COR-L47 (cell line): ENCODE results near the gene CSHL1.
A peak's percentile ranks its signal among the peaks of the same experiment; 100 is the strongest.

ENCODE experiments used
- DNase-seq: peaks from one replicate; lab custom pipeline; 2025; lab: John Stamatoyannopoulos, UW

The CSHL1 gene

GRCh38 chr17:63911041-63911635 is at the start of gene CSHL1:
TSS of gene CSHL1 (minus strand) at chr17:63911258. CDS start at chr17:63911196, 62 bp downstream.
- DNase-seq: no peak

DNA sequence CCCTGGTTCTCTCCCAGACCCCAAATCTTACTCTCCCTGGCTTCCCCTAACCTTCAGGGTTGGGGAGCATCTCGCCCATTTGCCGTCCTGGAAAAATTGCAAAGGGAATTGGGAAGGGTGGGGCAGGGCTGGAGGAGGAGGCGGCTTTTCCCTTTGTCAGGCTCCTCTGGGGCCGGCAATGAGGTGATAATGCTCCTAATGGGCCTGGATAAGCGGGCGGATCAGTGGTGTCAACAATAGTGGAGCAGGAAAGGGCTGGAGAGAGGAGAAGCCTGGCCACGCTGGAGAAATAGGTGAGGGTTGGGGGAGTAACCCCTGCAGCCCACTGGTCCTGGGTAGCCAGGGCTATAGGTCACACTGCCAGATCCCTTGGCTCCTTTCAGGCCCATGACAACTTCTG is 49.4 kb upstream of the CSHL1 start:
- no peak for DNase-seq

DNA sequence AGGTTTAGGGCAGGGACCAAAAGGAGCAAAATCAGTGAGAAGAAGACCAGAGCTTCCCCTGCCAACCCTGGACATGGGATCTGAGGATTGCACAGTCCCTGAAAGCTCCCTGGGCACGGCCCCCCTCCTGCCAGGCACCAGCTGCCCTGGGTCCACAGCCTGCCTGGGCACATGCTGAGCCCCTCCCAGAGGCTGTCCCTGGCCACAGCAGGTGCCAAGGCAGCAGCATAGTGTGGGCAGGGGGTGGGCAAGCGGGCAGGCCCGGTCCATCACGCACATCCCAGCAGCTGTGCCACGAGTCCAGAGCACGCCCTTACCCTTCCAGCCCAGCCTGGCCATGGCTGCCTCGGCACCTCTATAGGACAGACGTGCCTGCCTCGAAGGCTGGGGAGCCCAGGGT is 48.9 kb upstream of the CSHL1 start:
- DNase-seq: peak; percentile 59

DNA sequence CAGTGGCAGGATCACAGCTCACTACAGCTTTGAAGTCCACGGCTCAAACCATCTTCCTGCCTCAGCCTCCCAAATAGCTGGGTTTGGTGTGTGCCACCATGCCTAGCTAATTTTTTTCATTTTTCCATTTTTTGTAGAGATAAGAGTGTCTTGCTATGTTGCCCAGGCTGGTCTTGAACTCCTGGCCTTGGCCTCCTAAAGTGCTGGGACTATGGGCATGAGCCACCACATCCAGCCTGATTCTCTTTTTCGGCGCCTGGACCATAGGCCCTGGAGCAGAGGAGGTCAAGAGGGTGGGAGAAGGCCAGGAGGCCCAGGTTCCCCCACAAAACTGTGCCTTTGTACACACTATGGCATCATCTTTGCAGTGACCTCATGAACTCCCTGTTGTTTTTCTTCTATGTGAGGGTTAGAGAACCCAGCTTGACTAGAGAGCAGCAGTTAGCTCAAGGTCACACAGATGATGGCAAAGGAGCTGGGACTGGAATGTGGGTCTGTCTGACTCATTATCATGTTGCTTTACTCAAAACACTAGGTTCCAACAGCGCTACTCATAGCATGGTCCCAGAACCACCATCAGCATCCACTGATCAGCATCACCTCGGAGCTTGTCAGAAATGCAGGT is 45.4 kb upstream of the CSHL1 start:
- DNase-seq: no peak

GRCh38 chr17:63955791-63956190 is 44.7 kb upstream of the CSHL1 start:
- no peak for DNase-seq

DNA sequence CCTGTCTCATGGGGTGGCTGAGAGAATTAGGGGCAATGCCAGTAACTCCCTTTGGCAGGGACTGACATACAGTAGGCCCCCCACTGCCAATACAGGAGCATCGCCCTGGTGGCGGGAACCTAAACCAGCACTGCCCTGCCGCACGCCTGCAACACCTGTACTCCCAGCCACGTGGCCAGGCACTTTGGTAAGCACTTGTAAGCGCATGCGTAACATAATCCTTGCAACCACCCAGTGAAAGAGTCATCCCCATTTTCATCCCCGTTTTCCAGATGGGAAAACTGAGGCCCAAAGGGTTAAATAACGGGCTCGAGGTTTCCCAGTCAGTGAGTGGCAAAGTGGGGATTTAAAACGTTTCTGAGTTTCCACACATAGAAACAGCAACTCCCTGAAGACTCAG is 44.2 kb upstream of the CSHL1 start:
- no peak for DNase-seq

GRCh38 chr17:63954402-63955063 is 43.5 kb upstream of the CSHL1 start:
- DNase-seq: peak; percentile 37

DNA sequence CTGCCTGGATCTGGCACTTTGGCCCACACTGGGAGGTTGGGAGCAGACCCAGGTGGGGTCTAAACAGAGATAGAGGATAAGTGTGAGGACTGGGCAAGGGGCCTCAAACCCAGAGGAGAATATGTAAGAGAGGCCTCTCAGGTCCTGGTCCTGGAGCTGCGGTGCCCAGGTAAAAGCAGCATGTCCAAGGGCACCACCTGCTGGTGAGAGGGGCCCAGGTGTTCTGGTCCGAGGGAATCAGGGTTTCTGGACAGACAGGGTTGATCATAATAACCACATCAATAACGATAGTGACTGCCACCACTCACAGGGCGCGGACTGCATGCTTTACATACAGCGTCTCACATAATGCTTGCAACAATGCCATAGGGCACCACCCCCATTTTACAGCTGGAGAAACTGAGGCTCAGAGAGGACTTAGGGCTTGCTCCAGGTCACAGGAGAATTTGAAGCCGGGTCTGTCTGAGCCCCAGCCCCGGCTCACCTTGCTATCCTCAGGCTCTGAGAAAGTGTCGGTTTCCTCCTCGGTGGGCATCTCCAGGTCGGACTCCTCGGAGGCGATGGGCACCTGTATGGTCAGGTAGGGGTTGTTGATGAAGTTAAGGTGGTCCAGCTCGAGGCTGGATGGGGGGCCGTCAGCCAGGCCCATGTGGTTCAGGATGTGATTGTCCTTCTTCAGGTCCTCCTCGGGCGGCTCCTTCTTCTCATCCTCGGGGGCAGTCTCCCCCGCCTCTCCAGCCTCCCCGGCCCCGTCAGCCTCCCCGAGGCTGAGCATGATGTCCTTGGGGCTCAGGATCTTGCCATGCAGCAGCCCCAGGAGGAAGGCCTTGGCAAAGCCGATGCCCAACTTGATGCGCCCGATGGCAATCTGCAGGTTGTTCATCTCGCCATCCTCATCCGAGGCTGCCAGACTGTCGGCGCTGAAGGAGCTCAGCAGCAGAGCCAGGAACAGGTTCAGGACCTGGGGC is 40.2 kb upstream of the CSHL1 start:
- DNase-seq: no peak

DNA sequence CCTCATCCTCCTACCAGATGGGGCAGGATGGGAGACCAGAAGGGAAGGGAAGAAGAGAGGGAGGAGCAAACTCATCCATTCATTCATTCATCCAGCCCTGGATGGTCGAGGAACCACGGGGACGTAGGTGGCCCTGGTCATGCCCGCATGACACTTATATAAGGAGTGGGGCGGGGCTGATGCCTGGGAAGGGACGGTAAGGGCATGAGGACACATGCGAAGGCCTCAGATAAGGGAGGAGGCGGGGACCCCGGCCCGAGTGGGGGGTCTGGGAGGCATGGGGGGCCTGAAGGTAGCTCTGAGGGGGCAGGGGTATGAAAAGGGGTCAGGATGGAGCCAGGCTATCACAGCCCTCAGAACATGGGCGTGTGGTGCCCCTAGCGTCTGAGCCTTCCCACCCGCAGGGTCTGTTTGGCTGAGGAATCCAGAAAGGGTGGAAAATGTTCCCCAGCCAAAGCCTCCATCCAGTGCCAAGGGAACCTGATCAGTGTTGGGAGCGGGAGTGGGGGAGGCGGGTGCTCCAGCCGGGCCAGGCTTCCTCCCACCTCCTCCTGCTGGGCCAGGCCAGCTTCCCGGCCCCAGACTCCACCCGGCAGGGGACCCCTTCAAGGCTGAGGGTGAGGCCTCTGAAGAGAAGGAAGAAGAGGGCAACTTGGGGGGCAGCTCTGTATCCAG is 38.7 kb upstream of the CSHL1 start:
- no peak for DNase-seq

- DNase-seq: no peak
Measured at GRCh38 chr17:63948521-63948920, 37.5 kb upstream of the CSHL1 start.

DNA sequence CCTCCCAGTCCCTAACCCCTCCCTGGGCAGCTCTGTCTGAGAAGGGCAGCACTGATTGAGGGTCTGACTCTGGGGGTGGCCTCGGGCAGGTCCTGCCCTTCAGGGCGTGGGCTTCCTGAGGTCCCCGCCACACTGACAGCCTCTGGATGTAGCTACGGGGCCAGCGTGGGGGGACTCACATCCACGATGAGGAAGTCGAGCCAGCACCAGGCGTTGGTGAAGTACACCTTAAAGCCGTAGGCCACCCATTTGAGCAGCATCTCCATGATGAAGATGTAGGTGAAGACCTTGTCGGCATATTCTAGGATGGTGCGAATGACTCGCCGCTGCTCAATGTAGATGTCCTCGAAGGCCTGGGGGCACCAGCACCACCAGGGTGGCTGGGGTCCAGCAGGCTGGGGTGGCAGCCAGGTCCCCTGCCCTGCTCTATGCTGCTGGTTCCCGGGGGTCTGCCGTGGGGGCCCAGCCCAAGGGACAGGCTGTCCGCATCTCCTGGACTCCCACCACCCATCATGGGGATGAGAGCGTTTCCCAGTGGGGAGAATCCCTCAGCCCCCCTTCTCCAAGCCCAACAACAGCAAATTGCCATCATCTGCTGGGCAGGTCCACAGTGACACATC is 36.8 kb upstream of the CSHL1 start:
- no peak for DNase-seq

GRCh38 chr17:63946440-63947363 is 35.6 kb upstream of the CSHL1 start:
- peak; percentile 28 for DNase-seq

DNA sequence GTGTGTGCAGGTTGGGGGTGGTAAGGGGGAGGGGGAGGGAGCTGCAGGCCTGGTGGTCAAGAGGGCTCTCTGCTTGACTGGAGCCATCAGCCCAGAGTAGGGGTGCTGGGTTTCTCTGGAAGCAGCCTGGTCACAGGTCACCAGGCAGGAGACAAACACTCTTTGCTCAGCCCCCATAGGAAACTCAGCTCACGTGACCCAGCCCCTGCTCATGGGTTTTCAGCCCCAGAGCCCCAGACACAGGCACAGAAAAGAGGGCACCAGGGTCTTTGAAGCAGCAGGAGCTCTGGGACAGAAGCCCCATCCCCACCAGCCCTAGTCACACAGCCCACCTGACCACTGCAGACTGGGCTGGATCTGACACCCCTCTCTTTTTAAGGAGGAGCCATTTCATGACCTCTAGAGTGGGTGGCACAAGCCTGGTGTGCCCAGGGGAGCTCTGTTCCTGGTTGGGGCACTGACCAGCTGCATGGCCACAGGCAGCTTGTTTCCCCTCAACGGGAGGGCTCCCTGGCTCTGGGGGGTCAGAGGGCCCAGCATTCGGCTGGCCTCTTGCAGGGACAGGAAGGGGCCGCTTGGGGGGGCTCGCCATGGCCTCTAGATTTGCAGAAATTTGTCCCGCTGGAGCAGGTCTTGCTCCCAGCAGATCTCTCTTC is 34.9 kb upstream of the CSHL1 start:
- DNase-seq: no peak

DNA sequence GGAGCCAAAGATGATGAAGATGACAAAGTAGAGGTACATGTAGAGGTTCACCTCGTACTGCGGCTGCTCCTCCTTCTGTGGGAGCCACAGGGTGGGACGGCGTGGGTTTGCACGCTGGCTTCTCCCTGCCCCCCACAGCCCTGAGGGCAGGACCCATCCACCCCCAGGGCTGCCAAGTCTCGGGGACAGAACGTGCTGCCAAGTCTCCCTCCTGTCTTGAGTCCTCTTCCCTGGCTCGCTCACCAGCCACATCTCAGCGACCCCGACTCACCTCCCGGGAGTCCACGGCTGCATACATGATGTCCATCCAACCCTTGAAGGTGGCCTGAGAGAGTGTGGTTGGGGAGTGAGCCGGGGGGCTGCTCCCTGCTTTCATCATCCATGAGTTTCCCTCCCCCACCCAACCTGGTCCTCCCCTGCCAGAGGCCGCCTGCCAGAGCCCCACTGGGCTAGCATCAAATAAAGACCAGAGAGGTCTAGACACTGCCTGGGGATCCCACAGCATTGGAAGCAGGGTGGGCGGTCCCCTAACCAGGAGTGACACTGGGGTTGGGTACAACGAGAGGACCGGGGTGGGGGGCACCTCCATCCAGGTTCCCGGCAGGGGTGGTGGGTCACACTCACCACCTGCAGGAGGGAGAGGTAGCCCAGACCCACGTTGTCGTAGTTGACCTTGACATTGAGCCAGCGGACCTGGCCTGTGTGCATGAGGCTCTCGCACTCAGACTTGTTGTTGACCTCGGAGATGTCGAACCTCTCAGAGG is 33.9 kb upstream of the CSHL1 start:
- DNase-seq: no peak

DNA sequence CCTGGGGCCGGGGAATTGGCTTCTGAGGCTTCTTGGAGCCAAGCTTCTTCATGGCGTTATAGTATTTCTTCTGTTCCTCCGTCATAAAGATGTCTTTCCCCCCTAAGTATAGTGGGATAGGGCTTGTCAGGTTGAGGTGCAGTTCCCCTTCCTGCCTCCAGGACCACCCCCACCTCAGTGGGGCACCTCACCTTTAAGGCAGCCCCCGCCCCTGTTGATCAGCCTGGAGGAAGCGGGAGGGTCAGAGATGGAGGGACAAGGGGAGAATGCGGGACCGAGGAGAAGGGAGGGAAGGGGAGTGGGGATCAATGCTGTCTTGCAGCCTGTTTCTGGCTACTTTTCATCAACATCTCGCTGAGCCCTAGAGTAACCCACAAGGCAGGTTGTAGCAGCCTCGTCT is 32.7 kb upstream of the CSHL1 start:
- DNase-seq: no peak

- DNase-seq: no peak
Measured at GRCh38 chr17:63942309-63942985, 31.4 kb upstream of the CSHL1 start.

GRCh38 chr17:63941751-63942150 is 30.7 kb upstream of the CSHL1 start:
- DNase-seq: no peak

DNA sequence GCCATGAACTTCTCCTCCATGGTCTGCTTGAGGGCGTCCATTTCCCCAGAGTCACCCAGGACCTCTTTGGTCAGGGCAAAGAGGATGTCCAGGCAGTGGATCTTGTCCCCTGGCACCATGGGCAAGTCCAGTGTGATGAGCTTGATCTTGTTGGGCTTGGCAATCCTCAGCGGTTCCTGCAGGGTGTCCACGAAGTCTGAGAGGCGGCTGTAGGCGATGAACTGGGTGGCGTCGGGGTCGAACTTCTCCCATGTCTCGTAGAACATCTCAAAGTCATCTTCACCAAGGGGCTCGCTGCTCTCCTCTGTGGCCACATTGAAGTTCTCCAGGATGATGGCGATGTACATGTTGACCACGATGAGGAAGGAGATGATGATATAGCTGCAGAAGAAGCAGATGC is 30.1 kb upstream of the CSHL1 start:
- DNase-seq: no peak
